HG03025 (cell line): ENCODE measurements around the gene NOTCH3.

Source experiments
- ATAC-seq: cut with Tn5 transposase; IDR thresholded peaks from one replicate; pipeline ENCODE4 v1.9.1; 2021; ENCODE audit warnings: mild to moderate bottlenecking, moderate library complexity; ENCODE audit not compliant: unreplicated experiment, low FRiP score

The NOTCH3 gene

GRCh38 chr19:15173746-15174404 lies 26.9 kb downstream of the NOTCH3 start:
- no peak for ATAC-seq

GRCh38 chr19:15170345-15170744 lies 30.4 kb downstream of the NOTCH3 start:
- ATAC-seq = no peak

GRCh38 chr19:15169541-15170285 lies 31.1 kb downstream of the NOTCH3 start:
- no peak for ATAC-seq

DNA sequence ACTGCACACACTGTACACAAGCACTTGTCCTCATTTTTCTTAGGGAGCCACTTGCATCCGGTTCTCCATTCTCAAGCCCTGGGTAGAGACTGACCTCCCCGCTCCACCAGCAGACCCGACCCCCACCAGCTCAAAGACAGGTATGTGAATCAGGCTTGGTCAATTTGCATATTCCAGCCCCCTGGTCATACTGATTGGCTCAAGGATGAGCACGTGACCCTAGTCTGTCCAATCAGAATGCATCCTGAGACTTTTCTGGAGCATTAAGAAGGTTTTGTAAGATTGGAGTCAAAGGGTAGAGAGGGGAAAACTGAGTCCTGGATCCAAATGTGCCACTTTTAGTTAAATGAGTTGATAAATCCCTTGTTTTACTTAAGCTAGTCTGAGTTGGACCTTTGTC lies 34.1 kb downstream of the NOTCH3 start:
- no peak for ATAC-seq

- no peak for ATAC-seq
These were observed 39.5 kb downstream of the NOTCH3 start for GRCh38 chr19:15161028-15161984.

GRCh38 chr19:15159251-15159650 lies 41.5 kb downstream of the NOTCH3 start:
- ATAC-seq = no peak

DNA sequence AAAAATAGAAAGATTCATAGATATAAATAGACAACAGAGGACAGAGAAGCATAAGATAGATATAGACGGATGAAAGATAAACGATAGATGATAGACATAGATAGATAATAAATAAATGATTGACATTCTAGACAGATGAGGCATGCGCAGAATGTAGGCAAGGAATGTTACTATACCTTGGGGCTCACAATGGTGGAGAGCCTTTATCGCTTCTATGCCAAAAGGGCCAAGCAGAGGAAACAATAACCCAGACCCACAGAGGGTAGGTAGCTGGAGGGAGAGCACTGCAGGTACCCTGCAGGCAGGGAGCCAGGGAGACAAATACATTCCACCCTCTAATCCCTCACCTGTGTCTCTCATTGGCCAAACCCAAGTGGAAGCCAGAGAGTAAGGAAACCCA lies 44.4 kb downstream of the NOTCH3 start:
- no peak for ATAC-seq

- ATAC-seq = no peak
These were observed 45.5 kb downstream of the NOTCH3 start for GRCh38 chr19:15155296-15155695.

DNA sequence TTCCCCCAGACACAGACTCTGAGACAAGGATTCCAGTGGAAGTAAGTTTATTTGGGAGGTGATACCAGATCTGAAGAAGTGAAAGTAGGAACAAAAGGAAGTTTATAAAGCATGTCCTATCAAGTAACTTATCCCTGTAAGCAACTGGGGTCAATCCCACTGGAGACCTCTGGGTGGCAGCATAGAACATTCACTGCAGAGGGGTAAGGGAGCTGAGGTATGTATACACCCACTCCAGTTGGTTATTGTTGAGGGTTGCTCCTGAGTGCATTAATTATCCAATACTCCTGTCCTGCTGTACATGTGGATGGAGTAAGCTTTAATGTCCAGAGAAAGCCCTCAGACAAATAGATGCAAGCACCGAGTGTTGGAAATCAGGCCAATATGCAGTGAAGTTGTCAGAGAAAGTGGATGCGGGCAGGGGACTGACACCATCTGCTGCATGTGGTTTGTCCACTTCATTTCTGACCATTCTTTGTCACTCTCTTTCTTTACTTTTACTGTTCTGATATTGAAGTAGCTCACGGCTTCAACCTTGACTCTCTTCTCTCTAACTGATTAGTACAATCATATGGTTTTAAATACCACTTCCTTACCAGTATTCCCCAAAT lies 46.7 kb downstream of the NOTCH3 start:
- no peak for ATAC-seq

GRCh38 chr19:15149737-15150136 lies 51.1 kb downstream of the NOTCH3 start:
- ATAC-seq = no peak

GRCh38 chr19:15147090-15147489 lies 53.7 kb downstream of the NOTCH3 start:
- ATAC-seq = no peak

- ATAC-seq = no peak
These were observed 56.6 kb downstream of the NOTCH3 start for GRCh38 chr19:15144046-15144646.

DNA sequence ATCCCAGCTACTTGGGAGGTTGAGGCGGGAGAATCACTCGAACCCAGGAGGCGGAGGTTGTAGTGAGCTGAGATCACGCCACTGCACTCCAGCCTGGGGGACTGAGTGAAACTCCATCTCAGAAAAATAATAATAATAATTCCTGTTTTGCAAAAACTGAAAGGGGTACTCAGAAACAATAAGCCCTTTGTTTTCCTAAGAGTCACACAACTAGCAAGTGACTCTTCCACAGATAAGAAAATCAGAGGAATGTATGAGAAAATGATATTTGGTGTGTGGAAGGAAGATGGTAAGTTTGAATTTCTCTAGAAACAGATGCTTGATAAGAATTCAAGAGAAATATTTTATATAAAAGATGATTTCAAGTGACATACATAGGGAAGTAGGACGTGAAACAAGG lies 58.5 kb downstream of the NOTCH3 start:
- no peak for ATAC-seq

GRCh38 chr19:15141143-15141542 lies 59.7 kb downstream of the NOTCH3 start:
- ATAC-seq = no peak

DNA sequence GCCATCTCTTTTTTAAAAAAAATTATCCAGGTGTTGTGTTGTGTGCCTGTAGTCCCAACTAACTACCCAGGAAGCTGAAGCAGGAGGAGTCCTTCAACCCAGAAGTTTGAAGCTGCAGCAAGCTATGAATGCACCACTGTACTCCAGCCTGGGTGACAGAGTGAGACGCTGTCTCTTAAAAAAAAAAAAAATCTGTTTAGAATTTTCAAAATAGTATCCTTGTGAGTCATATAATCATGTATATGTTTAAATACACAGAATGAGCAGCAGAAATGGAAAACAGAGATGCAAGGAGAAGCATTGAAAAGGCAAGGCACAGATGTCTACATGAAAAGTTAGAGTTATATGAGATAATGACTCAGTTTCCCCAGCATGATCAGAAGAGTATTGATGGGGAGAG lies 62.4 kb downstream of the NOTCH3 start:
- ATAC-seq = no peak

DNA sequence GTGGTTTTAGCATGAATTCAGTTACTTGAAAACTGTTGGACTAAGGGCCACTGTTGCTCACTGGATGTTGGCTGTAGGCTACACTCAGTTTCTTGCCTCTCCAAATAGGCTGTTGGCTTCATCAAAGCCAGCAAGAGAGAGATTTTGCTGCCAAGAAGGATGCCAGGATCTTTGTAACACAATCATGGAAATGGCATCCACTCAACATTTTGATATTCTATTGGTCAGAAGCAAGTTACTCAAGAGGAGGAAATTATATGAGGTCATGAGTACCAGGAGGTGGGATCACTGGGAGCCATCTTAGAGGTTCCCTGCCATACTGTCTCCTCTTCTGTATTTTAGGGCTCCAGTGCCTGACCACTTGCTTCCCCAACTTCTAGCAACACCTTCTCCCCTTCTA lies 63.0 kb downstream of the NOTCH3 start:
- ATAC-seq = no peak

- ATAC-seq = no peak
These were observed 64.4 kb downstream of the NOTCH3 start for GRCh38 chr19:15136234-15136954.

DNA sequence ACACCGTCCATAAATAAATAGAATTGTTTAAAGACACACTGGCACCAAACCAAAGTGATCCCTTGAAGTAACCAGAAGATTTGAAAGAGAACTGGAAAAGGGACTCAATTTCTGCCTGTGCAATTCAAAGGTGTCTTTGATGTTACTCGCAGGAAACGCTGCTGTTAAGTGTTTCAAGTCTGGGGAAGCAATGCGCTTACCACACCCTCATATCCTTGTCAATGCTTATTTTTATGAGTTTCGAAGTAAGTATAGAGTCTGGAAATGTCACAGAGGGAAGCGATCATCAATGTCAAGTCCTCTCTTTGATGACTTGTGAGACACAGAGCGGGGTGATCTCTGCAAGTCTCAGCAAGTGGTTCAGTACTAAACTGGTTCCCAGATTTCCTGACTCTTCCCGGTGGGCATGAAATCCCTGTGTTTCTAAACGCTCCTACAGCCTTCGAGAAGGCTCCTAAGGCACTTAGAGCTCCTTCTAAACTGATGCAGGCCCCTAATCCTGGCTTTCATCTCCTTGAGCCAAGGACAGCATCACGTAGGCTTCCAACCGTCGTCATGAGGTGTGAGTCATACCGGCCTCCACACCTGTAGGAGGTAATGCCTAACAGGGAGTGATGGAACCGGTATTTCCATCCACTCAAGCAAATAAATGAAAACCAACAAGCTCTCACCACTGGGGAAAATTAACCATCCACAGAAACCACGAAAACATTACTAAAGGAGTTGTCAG lies 70.8 kb downstream of the NOTCH3 start:
- ATAC-seq = no peak

GRCh38 chr19:15128162-15128770 lies 72.5 kb downstream of the NOTCH3 start:
- ATAC-seq = no peak
